Measurements from ENCODE around the gene GPR42. TPM values are rescaled to one million over a fixed set of nuclear protein-coding genes. Genes with fewer than 3 reads are reported as not detected.

GPR42 gene
- total and polyA plus RNA-seq, 10 of the 15 experiments (the other 5 are each of a cell fraction or from before 2014, with no cell fraction given) = 0.13 TPM; not detected in 9

DNA sequence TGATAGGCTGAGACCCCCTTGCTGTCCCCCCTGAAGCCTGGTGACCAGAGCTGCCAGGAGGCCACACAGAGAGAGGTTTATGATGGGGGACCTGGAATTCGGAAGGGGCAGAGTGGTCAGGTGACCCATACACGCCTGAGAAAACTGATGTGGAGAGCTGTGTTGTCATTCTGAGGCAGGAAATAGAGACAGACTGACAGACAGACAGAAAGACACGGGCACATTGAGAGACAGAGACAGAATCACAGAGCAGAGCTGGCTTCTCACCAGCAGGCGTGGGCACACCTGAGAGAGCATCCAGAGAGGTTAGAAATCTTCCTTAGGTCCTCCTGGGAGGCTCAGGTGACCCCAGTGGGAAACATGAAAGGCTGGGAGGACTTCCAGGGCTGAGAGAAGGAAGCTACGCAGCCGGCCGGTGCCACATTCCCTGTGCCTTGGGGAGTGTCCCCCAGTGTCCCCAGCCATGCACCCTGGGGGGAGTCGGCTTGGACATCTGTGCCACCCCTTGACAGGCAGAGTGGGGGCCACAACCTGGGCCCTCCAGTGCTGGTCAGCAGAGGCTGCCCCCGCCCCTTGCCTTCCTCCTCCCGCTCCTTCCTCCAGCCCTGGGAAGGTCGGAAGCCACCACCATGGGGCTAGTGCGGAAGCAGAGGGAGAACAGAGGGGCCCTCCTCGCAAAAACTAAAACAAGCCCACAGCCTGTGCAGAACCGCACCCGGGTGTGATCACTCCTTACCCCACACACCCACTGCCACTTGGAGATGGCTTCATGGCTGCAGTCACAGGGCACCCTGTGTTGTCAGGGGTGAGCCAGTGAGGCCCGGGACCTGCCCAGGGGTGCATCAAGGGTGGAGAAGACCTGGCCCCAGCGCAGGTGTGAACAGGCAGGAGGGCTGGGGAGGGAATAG is 21.0 kb upstream of the GPR42 start:
- ATAC-seq = no peak
- ChIA-PET RAD21 (ENCODE audit: unreplicated experiment) (interaction anchor here (0.6 to 6.2 kb wide), 9 partner anchors 13 to 145 kb away, joined by 3 to 127 read pairs (median 6); partner anchors contain the start of gene CD22), CTCF (interaction anchor here (1.1 to 5.8 kb wide), 8 partner anchors 16 to 145 kb away, joined by 3 to 61 read pairs (median 6); no protein-coding TSS in a partner anchor), POLR2A (interaction anchor here (1.0 to 5.1 kb wide), 5 partner anchors 26 to 155 kb away, joined by 3 to 28 read pairs (median 3); no protein-coding TSS in a partner anchor), SMC1A (ENCODE audit: uncharacterized antibody, unreplicated experiment) (interaction anchor here (0.7 to 7.7 kb wide), 9 partner anchors 18 to 208 kb away, joined by 3 to 152 read pairs (median 5); partner anchors contain the start of gene CD22)
- H3K36me3 ChIP-seq (ENCODE audit: control insufficient read depth in 2 of 2, insufficient read depth in 2 of 2, low read length in 1 of 2) = peaks cover 0 to 3% of the 10 kb centered on the region in 2 experiments; a peak in 2 of 4 replicates
- no peaks in the 10 kb centered on the region for H3K79me2 ChIP-seq (ENCODE audit: control insufficient read depth, insufficient read depth, low read length)
- 68% methylated on average over 17 of the region's 17 CpGs for WGBS (ENCODE audit: insufficient coverage, insufficient replicate concordance, low lambda C conversion rate, missing lambda C conversion rate)
- intact Hi-C loops (cut with micrococcal nuclease; ENCODE audit: unreplicated experiment) = loop anchor here (5.0 kb wide), 3 partner anchors 43 to 247 kb away; partner anchors contain the start of gene USF2
- H3K27me3 ChIP-seq (replicated peaks in 1 of 2; ENCODE audit: control insufficient read depth in 2 of 2, insufficient read depth in 2 of 2, low read length in 1 of 2) = no peaks in the 10 kb centered on the region
- H2AFZ ChIP-seq (ENCODE audit: control insufficient read depth, low read depth, low read length) = no peak overlapping the region
- peak overlapping the region; percentile 11; the same call in 1 of the 2 replicates for H3K27ac ChIP-seq (ENCODE audit: control insufficient read depth, insufficient read depth)
- H3K4me3 ChIP-seq = no peak overlapping the region
- H3K4me2 ChIP-seq (ENCODE audit: control insufficient read depth, insufficient read depth) = no peak overlapping the region
- no peak for DNase-seq (ENCODE audit: low read depth, low spot score)
- in situ Hi-C loops (cut with MboI) = loop anchor here (5.0 kb wide), 1 partner anchor 117 kb away; no protein-coding TSS in a partner anchor
- no peaks in the 10 kb centered on the region for H3K9me3 ChIP-seq (replicated peaks; ENCODE audit: control insufficient read depth, insufficient read depth, low read length)
- no peak overlapping the region for H3K9ac ChIP-seq (ENCODE audit: control insufficient read depth, insufficient read depth, low read length)
- no peaks in the 10 kb centered on the region for H4K20me1 ChIP-seq (ENCODE audit: control insufficient read depth, insufficient read depth)
- no peak for FAIRE-seq
- no TSS peak for BruUV-seq (replicated peaks)
- peaks cover 58% of the 10 kb centered on the region for H3K4me1 ChIP-seq (ENCODE audit: control insufficient read depth, insufficient read depth, low read length)
- no peak for TF ChIP-seq NFYB (IDR thresholded peaks at IDR 0.05; ENCODE audit: insufficient read depth, low read depth, low read length)
- TF ChIP-seq HDGF (IDR thresholded peaks at IDR 0.05) = no peak
- TF ChIP-seq POLR2A (IDR thresholded peaks at IDR 0.05; ENCODE audit: low read depth, low read length) = peak; percentile 49
- TF ChIP-seq RB1 (IDR thresholded peaks at IDR 0.05; ENCODE audit: borderline replicate concordance) = no peak
- TF ChIP-seq, protein P1, sequence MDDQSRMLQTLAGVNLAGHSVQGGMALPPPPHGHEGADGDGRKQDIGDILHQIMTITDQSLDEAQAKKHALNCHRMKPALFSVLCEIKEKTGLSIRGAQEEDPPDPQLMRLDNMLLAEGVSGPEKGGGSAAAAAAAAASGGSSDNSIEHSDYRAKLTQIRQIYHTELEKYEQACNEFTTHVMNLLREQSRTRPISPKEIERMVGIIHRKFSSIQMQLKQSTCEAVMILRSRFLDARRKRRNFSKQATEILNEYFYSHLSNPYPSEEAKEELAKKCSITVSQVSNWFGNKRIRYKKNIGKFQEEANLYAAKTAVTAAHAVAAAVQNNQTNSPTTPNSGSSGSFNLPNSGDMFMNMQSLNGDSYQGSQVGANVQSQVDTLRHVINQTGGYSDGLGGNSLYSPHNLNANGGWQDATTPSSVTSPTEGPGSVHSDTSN (IDR thresholded peaks at IDR 0.05; ENCODE audit: insufficient replicate concordance, low read depth, low read length) = no peak
- TF ChIP-seq, protein P2, sequence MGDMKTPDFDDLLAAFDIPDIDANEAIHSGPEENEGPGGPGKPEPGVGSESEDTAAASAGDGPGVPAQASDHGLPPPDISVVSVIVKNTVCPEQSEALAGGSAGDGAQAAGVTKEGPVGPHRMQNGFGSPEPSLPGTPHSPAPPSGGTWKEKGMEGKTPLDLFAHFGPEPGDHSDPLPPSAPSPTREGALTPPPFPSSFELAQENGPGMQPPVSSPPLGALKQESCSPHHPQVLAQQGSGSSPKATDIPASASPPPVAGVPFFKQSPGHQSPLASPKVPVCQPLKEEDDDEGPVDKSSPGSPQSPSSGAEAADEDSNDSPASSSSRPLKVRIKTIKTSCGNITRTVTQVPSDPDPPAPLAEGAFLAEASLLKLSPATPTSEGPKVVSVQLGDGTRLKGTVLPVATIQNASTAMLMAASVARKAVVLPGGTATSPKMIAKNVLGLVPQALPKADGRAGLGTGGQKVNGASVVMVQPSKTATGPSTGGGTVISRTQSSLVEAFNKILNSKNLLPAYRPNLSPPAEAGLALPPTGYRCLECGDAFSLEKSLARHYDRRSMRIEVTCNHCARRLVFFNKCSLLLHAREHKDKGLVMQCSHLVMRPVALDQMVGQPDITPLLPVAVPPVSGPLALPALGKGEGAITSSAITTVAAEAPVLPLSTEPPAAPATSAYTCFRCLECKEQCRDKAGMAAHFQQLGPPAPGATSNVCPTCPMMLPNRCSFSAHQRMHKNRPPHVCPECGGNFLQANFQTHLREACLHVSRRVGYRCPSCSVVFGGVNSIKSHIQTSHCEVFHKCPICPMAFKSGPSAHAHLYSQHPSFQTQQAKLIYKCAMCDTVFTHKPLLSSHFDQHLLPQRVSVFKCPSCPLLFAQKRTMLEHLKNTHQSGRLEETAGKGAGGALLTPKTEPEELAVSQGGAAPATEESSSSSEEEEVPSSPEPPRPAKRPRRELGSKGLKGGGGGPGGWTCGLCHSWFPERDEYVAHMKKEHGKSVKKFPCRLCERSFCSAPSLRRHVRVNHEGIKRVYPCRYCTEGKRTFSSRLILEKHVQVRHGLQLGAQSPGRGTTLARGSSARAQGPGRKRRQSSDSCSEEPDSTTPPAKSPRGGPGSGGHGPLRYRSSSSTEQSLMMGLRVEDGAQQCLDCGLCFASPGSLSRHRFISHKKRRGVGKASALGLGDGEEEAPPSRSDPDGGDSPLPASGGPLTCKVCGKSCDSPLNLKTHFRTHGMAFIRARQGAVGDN (IDR thresholded peaks at IDR 0.05) = no peak
- TF ChIP-seq, protein P3, sequence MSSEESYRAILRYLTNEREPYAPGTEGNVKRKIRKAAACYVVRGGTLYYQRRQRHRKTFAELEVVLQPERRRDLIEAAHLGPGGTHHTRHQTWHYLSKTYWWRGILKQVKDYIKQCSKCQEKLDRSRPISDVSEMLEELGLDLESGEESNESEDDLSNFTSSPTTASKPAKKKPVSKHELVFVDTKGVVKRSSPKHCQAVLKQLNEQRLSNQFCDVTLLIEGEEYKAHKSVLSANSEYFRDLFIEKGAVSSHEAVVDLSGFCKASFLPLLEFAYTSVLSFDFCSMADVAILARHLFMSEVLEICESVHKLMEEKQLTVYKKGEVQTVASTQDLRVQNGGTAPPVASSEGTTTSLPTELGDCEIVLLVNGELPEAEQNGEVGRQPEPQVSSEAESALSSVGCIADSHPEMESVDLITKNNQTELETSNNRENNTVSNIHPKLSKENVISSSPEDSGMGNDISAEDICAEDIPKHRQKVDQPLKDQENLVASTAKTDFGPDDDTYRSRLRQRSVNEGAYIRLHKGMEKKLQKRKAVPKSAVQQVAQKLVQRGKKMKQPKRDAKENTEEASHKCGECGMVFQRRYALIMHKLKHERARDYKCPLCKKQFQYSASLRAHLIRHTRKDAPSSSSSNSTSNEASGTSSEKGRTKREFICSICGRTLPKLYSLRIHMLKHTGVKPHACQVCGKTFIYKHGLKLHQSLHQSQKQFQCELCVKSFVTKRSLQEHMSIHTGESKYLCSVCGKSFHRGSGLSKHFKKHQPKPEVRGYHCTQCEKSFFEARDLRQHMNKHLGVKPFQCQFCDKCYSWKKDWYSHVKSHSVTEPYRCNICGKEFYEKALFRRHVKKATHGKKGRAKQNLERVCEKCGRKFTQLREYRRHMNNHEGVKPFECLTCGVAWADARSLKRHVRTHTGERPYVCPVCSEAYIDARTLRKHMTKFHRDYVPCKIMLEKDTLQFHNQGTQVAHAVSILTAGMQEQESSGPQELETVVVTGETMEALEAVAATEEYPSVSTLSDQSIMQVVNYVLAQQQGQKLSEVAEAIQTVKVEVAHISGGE (CRISPR knock-in tag; IDR thresholded peaks at IDR 0.05) = no peak
- TF ChIP-seq NFXL1 (IDR thresholded peaks at IDR 0.05; ENCODE audit: borderline replicate concordance) = no peak
- no peak for TF ChIP-seq ESRRA (IDR thresholded peaks at IDR 0.05; ENCODE audit: low read length)
- no peak for TF ChIP-seq EED (IDR thresholded peaks at IDR 0.05; ENCODE audit: low read depth)
- 0 out of 2 replicates have a peak, but pooled peaks have one; percentile 31 for TF ChIP-seq POLR2AphosphoS2 (IDR thresholded peaks at IDR 0.05; ENCODE audit: low read depth, low read length)
- no peak for TF ChIP-seq NR2F1 (conservative IDR thresholded peaks at IDR 0.05)
- TF ChIP-seq SUPT20H (IDR thresholded peaks at IDR 0.05; ENCODE audit: borderline replicate concordance, control insufficient read depth, low read depth, low read length) = no peak

All from GM12878 (cell line).